HL-60 (cell line): ENCODE results near the gene PRDM15.
A peak's percentile ranks its signal among the peaks of the same experiment; 100 is the strongest.

Experiments used
- DNase-seq, 2 experiments: peaks; one replicate each; pipeline ENCODE4 v3.0.0-alpha.2; 2010 to 2020; ENCODE audit warnings: low read depth in 1 of 2, low spot score in 1 of 2
- H3K27ac ChIP-seq: fragments of 250-450 bp; sonication (Bioruptor Pico); replicated peaks from 2 replicates; pipeline ENCODE4 v1.5.1; 2020; ENCODE audit warnings: mild to moderate bottlenecking, moderate library complexity
- H3K27me3 ChIP-seq: fragments of 250-450 bp; sonication (Bioruptor Pico); 2 replicates; pipeline ENCODE4 v1.5.1; 2021; ENCODE audit warnings: mild to moderate bottlenecking, moderate library complexity; ENCODE audit not compliant: insufficient read depth, poor library complexity, severe bottlenecking
- H3K4me3 ChIP-seq: replicated peaks from 2 replicates; pipeline ENCODE4 v1.5.1; 2011; ENCODE audit warnings: mild to moderate bottlenecking, control low read depth, low read length; ENCODE audit not compliant: insufficient read depth
- CTCF ChIP-seq: IDR thresholded peaks from one replicate; pipeline ENCODE4 v1.5.1; 2011; ENCODE audit warnings: low read length, control low read depth, inconsistent platforms; ENCODE audit not compliant: insufficient read depth
- GABPA ChIP-seq: IDR thresholded peaks from 2 replicates; pipeline ENCODE4 v1.6.1; 2012; ENCODE audit warnings: low read depth
- POLR2AphosphoS5 ChIP-seq: IDR thresholded peaks from 2 replicates; pipeline ENCODE4 v1.6.1; 2012; ENCODE audit warnings: low read depth
- SPI1 ChIP-seq: IDR thresholded peaks from 2 replicates; pipeline ENCODE4 v1.6.1; 2012; ENCODE audit warnings: low read depth, mild to moderate bottlenecking, borderline replicate concordance
- TF ChIP-seq, protein P1 (sequence below): IDR thresholded peaks from 2 replicates; pipeline ENCODE4 v1.6.1; 2012; ENCODE audit warnings: low read depth; ENCODE audit not compliant: insufficient replicate concordance

The PRDM15 gene

GRCh38 chr21:41923186-41923585 is 44.0 kb upstream of the PRDM15 start:
- Histone ChIP-seq H3K27me3 (no peaks in the 10 kb centered on the region), H3K4me3 (no peak overlapping the region), H3K27ac (no peak overlapping the region)
- TF ChIP-seq CTCF (no peak), GABPA (no peak), SPI1 (no peak), POLR2AphosphoS5 (no peak)
- TF ChIP-seq, protein P1, sequence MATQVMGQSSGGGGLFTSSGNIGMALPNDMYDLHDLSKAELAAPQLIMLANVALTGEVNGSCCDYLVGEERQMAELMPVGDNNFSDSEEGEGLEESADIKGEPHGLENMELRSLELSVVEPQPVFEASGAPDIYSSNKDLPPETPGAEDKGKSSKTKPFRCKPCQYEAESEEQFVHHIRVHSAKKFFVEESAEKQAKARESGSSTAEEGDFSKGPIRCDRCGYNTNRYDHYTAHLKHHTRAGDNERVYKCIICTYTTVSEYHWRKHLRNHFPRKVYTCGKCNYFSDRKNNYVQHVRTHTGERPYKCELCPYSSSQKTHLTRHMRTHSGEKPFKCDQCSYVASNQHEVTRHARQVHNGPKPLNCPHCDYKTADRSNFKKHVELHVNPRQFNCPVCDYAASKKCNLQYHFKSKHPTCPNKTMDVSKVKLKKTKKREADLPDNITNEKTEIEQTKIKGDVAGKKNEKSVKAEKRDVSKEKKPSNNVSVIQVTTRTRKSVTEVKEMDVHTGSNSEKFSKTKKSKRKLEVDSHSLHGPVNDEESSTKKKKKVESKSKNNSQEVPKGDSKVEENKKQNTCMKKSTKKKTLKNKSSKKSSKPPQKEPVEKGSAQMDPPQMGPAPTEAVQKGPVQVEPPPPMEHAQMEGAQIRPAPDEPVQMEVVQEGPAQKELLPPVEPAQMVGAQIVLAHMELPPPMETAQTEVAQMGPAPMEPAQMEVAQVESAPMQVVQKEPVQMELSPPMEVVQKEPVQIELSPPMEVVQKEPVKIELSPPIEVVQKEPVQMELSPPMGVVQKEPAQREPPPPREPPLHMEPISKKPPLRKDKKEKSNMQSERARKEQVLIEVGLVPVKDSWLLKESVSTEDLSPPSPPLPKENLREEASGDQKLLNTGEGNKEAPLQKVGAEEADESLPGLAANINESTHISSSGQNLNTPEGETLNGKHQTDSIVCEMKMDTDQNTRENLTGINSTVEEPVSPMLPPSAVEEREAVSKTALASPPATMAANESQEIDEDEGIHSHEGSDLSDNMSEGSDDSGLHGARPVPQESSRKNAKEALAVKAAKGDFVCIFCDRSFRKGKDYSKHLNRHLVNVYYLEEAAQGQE: no peak
- no peak for DNase-seq

- H3K27ac ChIP-seq: no peak overlapping the region
- DNase-seq: no peak
- TF ChIP-seq POLR2AphosphoS5: no peak
- peak; percentile 72; the same call in 1 of the 2 replicates for TF ChIP-seq SPI1
- H3K27me3 ChIP-seq: no peaks in the 10 kb centered on the region
- H3K4me3 ChIP-seq: no peak overlapping the region
Observed at GRCh38 chr21:41921021-41921420, 41.9 kb upstream of the PRDM15 start.

DNA sequence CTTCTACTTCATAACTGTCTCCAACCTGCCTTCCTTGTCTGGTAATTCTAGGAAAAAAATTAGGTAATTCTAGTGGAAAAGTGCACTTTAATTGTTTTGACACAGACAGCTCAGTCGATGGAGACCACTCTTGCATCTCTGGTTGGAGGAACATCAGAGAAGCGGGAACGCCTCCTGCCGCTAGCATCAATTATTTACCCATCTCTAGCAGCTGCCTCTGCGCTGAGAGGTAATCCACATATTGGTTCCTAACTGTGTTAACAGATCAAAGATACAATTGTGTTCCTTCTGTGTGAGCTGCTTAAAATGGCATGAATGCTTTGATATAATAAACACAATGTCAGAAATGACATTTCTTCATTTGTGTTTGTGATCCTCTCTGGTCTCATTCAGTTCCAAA is 41.3 kb upstream of the PRDM15 start:
- TF ChIP-seq CTCF (no peak), SPI1 (no peak), POLR2AphosphoS5 (no peak)
- no peaks in the 10 kb centered on the region for H3K27me3 ChIP-seq
- H3K27ac ChIP-seq: no peak overlapping the region
- no peak overlapping the region for H3K4me3 ChIP-seq
- DNase-seq: no peak

- no peaks in the 10 kb centered on the region for H3K27me3 ChIP-seq
- no peak for TF ChIP-seq SPI1
- no peak for TF ChIP-seq GABPA
- no peak for TF ChIP-seq POLR2AphosphoS5
- TF ChIP-seq, protein P1: no peak
- TF ChIP-seq CTCF: no peak
- H3K27ac ChIP-seq: no peak overlapping the region
- DNase-seq: no peak
- no peak overlapping the region for H3K4me3 ChIP-seq
Observed at GRCh38 chr21:41919666-41920398, 40.7 kb upstream of the PRDM15 start.
